Measurements from ENCODE around the gene ZBTB7C. TPM values are rescaled to one million over a fixed set of nuclear protein-coding genes. Genes with fewer than 3 reads are reported as not detected.

The ZBTB7C gene
- polyA plus RNA-seq, 2 of the 4 experiments (the other 2 are of a cell fraction), result 0.10 to 0.12 TPM

- TF ChIP-seq HOXB13 (CRISPR knock-in tag; IDR thresholded peaks at IDR 0.05; ENCODE audit: low read depth) (no peak), USF2 (IDR thresholded peaks at IDR 0.05) (no peak), EHMT2 (IDR thresholded peaks at IDR 0.05; ENCODE audit: low read depth) (no peak), HOXB5 (CRISPR knock-in tag; IDR thresholded peaks at IDR 0.05) (no peak), RARB (CRISPR knock-in tag; IDR thresholded peaks at IDR 0.05) (no peak), KDM5A (IDR thresholded peaks at IDR 0.05) (no peak), KDM1A (IDR thresholded peaks at IDR 0.05; ENCODE audit: low read depth) (no peak), NR3C1 (IDR thresholded peaks at IDR 0.05) (no peak)
Measured at GRCh38 chr18:48181857-48182256, 227.3 kb downstream of the ZBTB7C start (continued).

GRCh38 chr18:48181087-48181823 lies 227.9 kb downstream of the ZBTB7C start:
- H3K4me3 ChIP-seq, result no peak overlapping the region
- DNase-seq (ENCODE audit: low read depth in 1 of 2, low spot score in 1 of 2) (no peak), FAIRE-seq (no peak), ATAC-seq (no peak)
- WGBS (ENCODE audit: missing lambda C conversion rate), result 34% methylated on average over 2 of the region's 3 CpGs
- ChIA-PET POLR2A (no interaction called here), CTCF (no interaction called here)
- no peak overlapping the region for H3K4me2 ChIP-seq
- H3K27ac ChIP-seq, result no peak overlapping the region
- no peaks in the 10 kb centered on the region for H3K4me1 ChIP-seq
- no peak for TF ChIP-seq MAX (IDR thresholded peaks at IDR 0.05)
- no peak for TF ChIP-seq E2F6 (IDR thresholded peaks at IDR 0.05; ENCODE audit: borderline replicate concordance, low read depth)
- no peak for TF ChIP-seq USF2 (IDR thresholded peaks at IDR 0.05)
- TF ChIP-seq BHLHE40 (IDR thresholded peaks at IDR 0.05; ENCODE audit: low read depth, low read length), result no peak
- no peak for TF ChIP-seq FOSB (CRISPR knock-in tag; IDR thresholded peaks at IDR 0.05)
- TF ChIP-seq BCL3 (IDR thresholded peaks at IDR 0.05), result no peak
- TF ChIP-seq ZFP36 (IDR thresholded peaks at IDR 0.05; ENCODE audit: borderline replicate concordance, partially characterized antibody), result no peak
- no peak for TF ChIP-seq RNF2 (IDR thresholded peaks at IDR 0.05; ENCODE audit: borderline replicate concordance, low read depth)
- no peak for TF ChIP-seq FOSL2 (IDR thresholded peaks at IDR 0.05)
- TF ChIP-seq FOSL2 (CRISPR knock-in tag; IDR thresholded peaks at IDR 0.05), result no peak
- no peak for TF ChIP-seq POLR2AphosphoS2 (conservative IDR thresholded peaks at IDR 0.05; ENCODE audit: low read length)
- TF ChIP-seq HEYL (CRISPR knock-in tag; IDR thresholded peaks at IDR 0.05), result no peak
- TF ChIP-seq SREBF2 (IDR thresholded peaks at IDR 0.05), result no peak
- no peaks in the 10 kb centered on the region for H3K9me3 ChIP-seq

GRCh38 chr18:48179666-48180065 lies 229.5 kb downstream of the ZBTB7C start:
- FAIRE-seq, result no peak
- H3K4me3 ChIP-seq, result no peak overlapping the region
- DNase-seq (ENCODE audit: low read depth in 1 of 2, low spot score in 1 of 2), result no peak
- CTCF ChIA-PET, result interaction anchor here (0.9 kb wide), 1 partner anchor 149 kb away, joined by 3 read pairs; no protein-coding TSS in a partner anchor
- TF ChIP-seq KDM1A (IDR thresholded peaks at IDR 0.05; ENCODE audit: low read depth) (no peak), HOXB13 (CRISPR knock-in tag; IDR thresholded peaks at IDR 0.05; ENCODE audit: low read depth) (no peak), CEBPB (IDR thresholded peaks at IDR 0.05) (no peak), POLR2AphosphoS2 (conservative IDR thresholded peaks at IDR 0.05; ENCODE audit: low read length) (no peak), ZNF302 (CRISPR knock-in tag; IDR thresholded peaks at IDR 0.05) (no peak), HEYL (CRISPR knock-in tag; IDR thresholded peaks at IDR 0.05) (no peak), HES2 (IDR thresholded peaks at IDR 0.05) (no peak), PBX3 (IDR thresholded peaks at IDR 0.05) (no peak), ZSCAN20 (CRISPR knock-in tag; IDR thresholded peaks at IDR 0.05) (no peak), ATOH8 (CRISPR knock-in tag; IDR thresholded peaks at IDR 0.05; ENCODE audit: low read depth) (no peak)
- no peaks in the 10 kb centered on the region for H3K4me1 ChIP-seq
- H3K9me3 ChIP-seq, result no peaks in the 10 kb centered on the region
- H3K4me2 ChIP-seq, result no peak overlapping the region
- WGBS (ENCODE audit: missing lambda C conversion rate), result 52% methylated on average over 2 of the region's 2 CpGs
- H3K27ac ChIP-seq, result no peak overlapping the region
- ATAC-seq, result no peak
- POLR2A ChIA-PET, result no interaction called here

Measured in A549 (cell line).